Transverse colon (tissue), 3 donors: ENCODE data around the gene INMT.

Experiments
- CTCF ChIP-seq, 5 experiments: fragments of 200-600 bp in 3 of 5; fragments of 450-650 bp in 2 of 5; sonication (generic) in 3 of 5; IDR thresholded peaks; 1 replicate in 2 of 5; 2 replicates in 3 of 5; pipeline ENCODE4 v1.5.1; 2016 to 2017; ENCODE audit warnings: antibody characterized with exemption in 5 of 5, inconsistent platforms in 3 of 5, mild to moderate bottlenecking in 2 of 5, moderate library complexity in 1 of 5
- POLR2A ChIP-seq: fragments of 450-650 bp; IDR thresholded peaks from one replicate; pipeline ENCODE4 v1.6.1; 2016; ENCODE audit warnings: antibody characterized with exemption, mild to moderate bottlenecking, moderate library complexity

GRCh38 chr7:30732606-30733005 is 19.3 kb upstream of the INMT start:
- TF ChIP-seq CTCF (IDR thresholded peaks at IDR 0.05) (no peak), POLR2A (no peak)
